Heart left ventricle (tissue), 13 donors: ENCODE results near the gene GRAMD1C.

Experiments
- POLR2A ChIP-seq, 2 donors: fragments of 450-650 bp; IDR thresholded peaks; one replicate each; pipeline ENCODE4 v1.6.1; 2017; ENCODE audit warnings: antibody characterized with exemption in 2 of 2, mild to moderate bottlenecking in 2 of 2, moderate library complexity in 2 of 2
- TF ChIP-seq, protein P1 (sequence below), 12 donors: fragments of 200-600 bp; sonication (generic) in 4 of 12; IDR thresholded peaks; one replicate each; pipeline versions ENCODE4 v1.5.0 to v1.8.0; 2018 to 2022; ENCODE audit warnings: antibody characterized with exemption in 12 of 12, mild to moderate bottlenecking in 5 of 12
- donor health status: ischemic (EF 13 %, LVEDD 7.1; RV severe dilation, severe dysfunction).
- donor health status: DM: no; HTN: yes; CAD: no.
- donor health status: DM: no; HTN: no; CAD: no.
- donor health status: ischemic (EF 25% LVEDD 6.9; RV normal size, moderate dysfunction).
- donor health status: ischemic (EF 25% LVEDD 5.7; RV mildly dilated, moderate dysfunction).
- donor health status: ischemic (EF 35%, LVEDD 5.7; RV mildly dilated, moderate dysfunction).
- donor health status: nonischemic (EF 11% LVEDD 7.7; RV severe dilation, severe dysfunction).
- donor health status: DM: yes; HTN: yes; CAD: no.
- donor health status: PGD.
- donor health status: ischemic (EF 29% LVEDD 5.4; RV normal size, mild dysfunction).
- donor health status: nonischemic (EF 23%, LVEDD 6.1; RV moderate dilation, normal function).

DNA sequence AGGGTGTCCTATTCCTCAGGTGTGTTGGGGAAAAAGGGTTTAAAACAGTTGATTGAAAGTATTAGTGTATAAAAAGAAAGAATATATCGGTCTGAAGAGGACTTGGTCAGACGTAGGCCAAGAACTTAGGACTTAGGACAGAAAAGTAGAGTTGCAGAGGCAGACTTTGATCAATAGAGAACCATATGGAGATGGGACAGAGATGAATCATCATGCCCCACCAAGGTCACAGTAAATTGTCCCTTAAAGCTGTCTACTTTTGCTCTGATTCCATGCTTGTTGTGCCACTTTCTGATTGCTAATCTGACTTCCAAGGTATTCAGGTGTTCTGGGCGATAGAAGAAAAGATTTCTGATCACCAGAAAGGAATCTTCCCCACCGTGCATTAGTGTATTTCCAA is 56.3 kb downstream of the GRAMD1C start:
- TF ChIP-seq, protein P1, sequence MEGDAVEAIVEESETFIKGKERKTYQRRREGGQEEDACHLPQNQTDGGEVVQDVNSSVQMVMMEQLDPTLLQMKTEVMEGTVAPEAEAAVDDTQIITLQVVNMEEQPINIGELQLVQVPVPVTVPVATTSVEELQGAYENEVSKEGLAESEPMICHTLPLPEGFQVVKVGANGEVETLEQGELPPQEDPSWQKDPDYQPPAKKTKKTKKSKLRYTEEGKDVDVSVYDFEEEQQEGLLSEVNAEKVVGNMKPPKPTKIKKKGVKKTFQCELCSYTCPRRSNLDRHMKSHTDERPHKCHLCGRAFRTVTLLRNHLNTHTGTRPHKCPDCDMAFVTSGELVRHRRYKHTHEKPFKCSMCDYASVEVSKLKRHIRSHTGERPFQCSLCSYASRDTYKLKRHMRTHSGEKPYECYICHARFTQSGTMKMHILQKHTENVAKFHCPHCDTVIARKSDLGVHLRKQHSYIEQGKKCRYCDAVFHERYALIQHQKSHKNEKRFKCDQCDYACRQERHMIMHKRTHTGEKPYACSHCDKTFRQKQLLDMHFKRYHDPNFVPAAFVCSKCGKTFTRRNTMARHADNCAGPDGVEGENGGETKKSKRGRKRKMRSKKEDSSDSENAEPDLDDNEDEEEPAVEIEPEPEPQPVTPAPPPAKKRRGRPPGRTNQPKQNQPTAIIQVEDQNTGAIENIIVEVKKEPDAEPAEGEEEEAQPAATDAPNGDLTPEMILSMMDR (IDR thresholded peaks at IDR 0.05), result no peak
- no peak for TF ChIP-seq POLR2A (IDR thresholded peaks at IDR 0.05)
